Activated T-helper 1 cell treated with anti-CD3 and anti-CD28 coated beads, Interleukin-2, amount 50 U/mL, for 16 hours (primary cell): ENCODE measurements around the gene KIF18A.

Source experiments
- DNase-seq, 2 donors: peaks; one replicate each; pipeline ENCODE4 v3.0.0-alpha.2; 2020; ENCODE audit warnings: low read depth in 1 of 2, low spot score in 1 of 2

KIF18A gene

GRCh38 chr11:28048812-28049211, 59.1 kb downstream of the KIF18A start:
- DNase-seq: no peak

GRCh38 chr11:28043930-28044709, 63.8 kb downstream of the KIF18A start:
- DNase-seq: no peak

GRCh38 chr11:28040384-28040783, 67.6 kb downstream of the KIF18A start:
- DNase-seq: no peak

GRCh38 chr11:28038775-28039174, 69.2 kb downstream of the KIF18A start:
- DNase-seq: no peak

GRCh38 chr11:28026634-28027290, 81.2 kb downstream of the KIF18A start:
- DNase-seq: no peak

- DNase-seq: no peak
Measured at GRCh38 chr11:28017816-28018215, 90.1 kb downstream of the KIF18A start.

GRCh38 chr11:28011813-28012212, 96.1 kb downstream of the KIF18A start:
- no peak for DNase-seq

- DNase-seq: no peak
Measured at GRCh38 chr11:28009996-28010395, 98.0 kb downstream of the KIF18A start.

- no peak for DNase-seq
Measured at GRCh38 chr11:28009388-28009787, 98.6 kb downstream of the KIF18A start.

- DNase-seq: no peak
Measured at GRCh38 chr11:28003615-28004014, 104.3 kb downstream of the KIF18A start.

GRCh38 chr11:27998552-27998951, 109.4 kb downstream of the KIF18A start:
- no peak for DNase-seq

GRCh38 chr11:27997344-27997743, 110.6 kb downstream of the KIF18A start:
- DNase-seq: no peak

- no peak for DNase-seq
Measured at GRCh38 chr11:27996066-27996465, 111.9 kb downstream of the KIF18A start.

GRCh38 chr11:27995083-27995482, 112.9 kb downstream of the KIF18A start:
- no peak for DNase-seq

- no peak for DNase-seq
Measured at GRCh38 chr11:27991736-27992135, 116.2 kb downstream of the KIF18A start.

GRCh38 chr11:27977527-27977926, 130.4 kb downstream of the KIF18A start:
- no peak for DNase-seq

- no peak for DNase-seq
Measured at GRCh38 chr11:27977031-27977430, 130.9 kb downstream of the KIF18A start.

GRCh38 chr11:27976262-27976661, 131.7 kb downstream of the KIF18A start:
- no peak for DNase-seq

- no peak for DNase-seq
Measured at GRCh38 chr11:27973851-27974536, 134.0 kb downstream of the KIF18A start.

- DNase-seq: no peak
Measured at GRCh38 chr11:27972522-27973170, 135.3 kb downstream of the KIF18A start.

GRCh38 chr11:27971171-27971570, 136.8 kb downstream of the KIF18A start:
- DNase-seq: no peak
